ENCODE data around the gene ROBO2.

ROBO2 gene

GRCh38 chr3:77606372-77606771 lies 566.5 kb downstream of the ROBO2 start:
- ChIA-PET CTCF (no interaction called here), POLR2A (no interaction called here)
- Histone ChIP-seq H3K36me3 (ENCODE audit: control insufficient read depth in 2 of 2, insufficient read depth in 1 of 2, low read length in 2 of 2) (peaks cover 0 to 4% of the 10 kb centered on the region in 2 experiments; a peak in 1 of 3 replicates), H3K4me1 (ENCODE audit: control insufficient read depth, insufficient read depth, low read length) (no peaks in the 10 kb centered on the region), H3K9me3 (ENCODE audit: control insufficient read depth, insufficient read depth, low read depth, low read length) (no peaks in the 10 kb centered on the region), H3K27ac (ENCODE audit: extremely low read depth, low read depth, low read length) (no peak overlapping the region), H3K4me3 (ENCODE audit: low read depth, low read length) (no peak overlapping the region)
- TF ChIP-seq ZNF514 (tag by site-specific recombination; IDR thresholded peaks at IDR 0.05) (no peak), GFI1B (tag by site-specific recombination; IDR thresholded peaks at IDR 0.05) (no peak), ZNF560 (tag by site-specific recombination; IDR thresholded peaks at IDR 0.05; ENCODE audit: borderline replicate concordance) (no peak), PRDM1 (tag by site-specific recombination; IDR thresholded peaks at IDR 0.05) (no peak), ZNF473 (tag by site-specific recombination; IDR thresholded peaks at IDR 0.05) (no peak)
- TF ChIP-seq, protein P1, sequence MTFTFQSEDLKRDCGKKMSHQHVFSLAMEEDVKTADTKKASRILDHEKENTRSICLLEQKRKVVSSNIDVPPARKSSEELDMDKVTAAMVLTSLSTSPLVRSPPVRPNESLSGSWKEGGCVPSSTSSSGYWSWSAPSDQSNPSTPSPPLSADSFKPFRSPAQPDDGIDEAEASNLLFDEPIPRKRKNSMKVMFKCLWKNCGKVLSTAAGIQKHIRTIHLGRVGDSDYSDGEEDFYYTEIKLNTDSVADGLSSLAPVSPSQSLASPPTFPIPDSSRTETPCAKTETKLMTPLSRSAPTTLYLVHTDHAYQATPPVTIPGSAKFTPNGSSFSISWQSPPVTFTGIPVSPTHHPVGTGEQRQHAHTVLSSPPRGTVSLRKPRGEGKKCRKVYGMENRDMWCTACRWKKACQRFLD (tag by site-specific recombination; IDR thresholded peaks at IDR 0.05), result no peak

DNA sequence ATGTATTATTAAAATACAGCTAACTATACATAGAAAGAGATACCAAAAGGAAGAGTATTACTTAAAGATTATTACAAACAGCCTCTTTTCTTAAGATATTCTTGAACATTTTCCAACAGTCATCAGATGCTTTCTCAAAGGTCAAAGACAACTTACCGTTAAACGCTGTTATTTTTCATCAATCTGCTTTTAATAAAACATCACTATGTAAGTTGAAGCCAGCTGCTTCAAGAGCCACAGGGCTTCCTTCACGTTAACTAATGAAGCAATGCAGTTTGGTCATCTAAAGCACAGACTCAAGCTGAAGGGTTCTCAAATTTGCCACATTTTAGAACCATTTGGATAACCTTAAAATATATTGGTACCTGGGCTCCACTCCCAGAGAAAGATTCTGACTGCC lies 578.8 kb downstream of the ROBO2 start:
- H3K4me1 ChIP-seq (ENCODE audit: control insufficient read depth, insufficient read depth, low read length), result no peaks in the 10 kb centered on the region
- TF ChIP-seq ZNF580 (tag by site-specific recombination; IDR thresholded peaks at IDR 0.05) (no peak), ZNF585B (tag by site-specific recombination; IDR thresholded peaks at IDR 0.05) (no peak), ZNF776 (tag by site-specific recombination; IDR thresholded peaks at IDR 0.05; ENCODE audit: borderline replicate concordance) (no peak), ZNF148 (tag by site-specific recombination; IDR thresholded peaks at IDR 0.05; ENCODE audit: borderline replicate concordance) (no peak), KLF9 (tag by site-specific recombination; IDR thresholded peaks at IDR 0.05; ENCODE audit: low read depth) (no peak), ZNF747 (tag by site-specific recombination; IDR thresholded peaks at IDR 0.05) (no peak)
- POLR2A ChIA-PET, result no interaction called here
- H3K27ac ChIP-seq (ENCODE audit: extremely low read depth, low read depth, low read length), result no peak overlapping the region
- CTCF ChIA-PET, result no interaction called here
- no peak overlapping the region for H3K4me3 ChIP-seq (ENCODE audit: low read depth, low read length)
- H3K9me3 ChIP-seq (ENCODE audit: control insufficient read depth, insufficient read depth, low read depth, low read length), result no peaks in the 10 kb centered on the region
- no peaks in the 10 kb centered on the region for H3K36me3 ChIP-seq (ENCODE audit: control insufficient read depth in 2 of 2, insufficient read depth in 1 of 2, low read length in 2 of 2)

- H3K36me3 ChIP-seq (ENCODE audit: control insufficient read depth in 2 of 2, insufficient read depth in 1 of 2, low read length in 2 of 2), result no peaks in the 10 kb centered on the region
- ChIA-PET POLR2A (no interaction called here), CTCF (interaction anchor here (0.6 kb wide), 1 partner anchor 1266 kb away, joined by 3 read pairs; no protein-coding TSS in a partner anchor)
Observed at GRCh38 chr3:77620009-77620408, 580.1 kb downstream of the ROBO2 start.

More at GRCh38 chr3:77620009-77620408, 580.1 kb downstream of the ROBO2 start:
- Histone ChIP-seq H3K4me3 (ENCODE audit: low read depth, low read length) (no peak overlapping the region), H3K9me3 (ENCODE audit: control insufficient read depth, insufficient read depth, low read depth, low read length) (no peaks in the 10 kb centered on the region), H3K27ac (ENCODE audit: extremely low read depth, low read depth, low read length) (no peak overlapping the region), H3K4me1 (ENCODE audit: control insufficient read depth, insufficient read depth, low read length) (no peaks in the 10 kb centered on the region)
- no peak for TF ChIP-seq ZNF596 (tag by site-specific recombination; IDR thresholded peaks at IDR 0.05)
- no peak for TF ChIP-seq ZFHX2 (tag by site-specific recombination; conservative IDR thresholded peaks at IDR 0.05)
- TF ChIP-seq YY2 (tag by site-specific recombination; IDR thresholded peaks at IDR 0.05), result no peak
- TF ChIP-seq, protein P2, sequence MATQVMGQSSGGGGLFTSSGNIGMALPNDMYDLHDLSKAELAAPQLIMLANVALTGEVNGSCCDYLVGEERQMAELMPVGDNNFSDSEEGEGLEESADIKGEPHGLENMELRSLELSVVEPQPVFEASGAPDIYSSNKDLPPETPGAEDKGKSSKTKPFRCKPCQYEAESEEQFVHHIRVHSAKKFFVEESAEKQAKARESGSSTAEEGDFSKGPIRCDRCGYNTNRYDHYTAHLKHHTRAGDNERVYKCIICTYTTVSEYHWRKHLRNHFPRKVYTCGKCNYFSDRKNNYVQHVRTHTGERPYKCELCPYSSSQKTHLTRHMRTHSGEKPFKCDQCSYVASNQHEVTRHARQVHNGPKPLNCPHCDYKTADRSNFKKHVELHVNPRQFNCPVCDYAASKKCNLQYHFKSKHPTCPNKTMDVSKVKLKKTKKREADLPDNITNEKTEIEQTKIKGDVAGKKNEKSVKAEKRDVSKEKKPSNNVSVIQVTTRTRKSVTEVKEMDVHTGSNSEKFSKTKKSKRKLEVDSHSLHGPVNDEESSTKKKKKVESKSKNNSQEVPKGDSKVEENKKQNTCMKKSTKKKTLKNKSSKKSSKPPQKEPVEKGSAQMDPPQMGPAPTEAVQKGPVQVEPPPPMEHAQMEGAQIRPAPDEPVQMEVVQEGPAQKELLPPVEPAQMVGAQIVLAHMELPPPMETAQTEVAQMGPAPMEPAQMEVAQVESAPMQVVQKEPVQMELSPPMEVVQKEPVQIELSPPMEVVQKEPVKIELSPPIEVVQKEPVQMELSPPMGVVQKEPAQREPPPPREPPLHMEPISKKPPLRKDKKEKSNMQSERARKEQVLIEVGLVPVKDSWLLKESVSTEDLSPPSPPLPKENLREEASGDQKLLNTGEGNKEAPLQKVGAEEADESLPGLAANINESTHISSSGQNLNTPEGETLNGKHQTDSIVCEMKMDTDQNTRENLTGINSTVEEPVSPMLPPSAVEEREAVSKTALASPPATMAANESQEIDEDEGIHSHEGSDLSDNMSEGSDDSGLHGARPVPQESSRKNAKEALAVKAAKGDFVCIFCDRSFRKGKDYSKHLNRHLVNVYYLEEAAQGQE (tag by site-specific recombination; IDR thresholded peaks at IDR 0.05), result no peak
- no peak for TF ChIP-seq GLI2 (tag by site-specific recombination; IDR thresholded peaks at IDR 0.05; ENCODE audit: borderline replicate concordance, low read depth)

Measured in HEK293 (cell line).